ENCODE data around the gene BAZ2B. TPM values are rescaled to one million over a fixed set of nuclear protein-coding genes. Genes with fewer than 3 reads are reported as not detected.

The BAZ2B gene
- total and polyA plus RNA-seq, 9 of the 15 experiments (the other 6 are each of a cell fraction or from before 2014, with no cell fraction given): 7.5 to 38.6 (median 19.8) TPM

DNA sequence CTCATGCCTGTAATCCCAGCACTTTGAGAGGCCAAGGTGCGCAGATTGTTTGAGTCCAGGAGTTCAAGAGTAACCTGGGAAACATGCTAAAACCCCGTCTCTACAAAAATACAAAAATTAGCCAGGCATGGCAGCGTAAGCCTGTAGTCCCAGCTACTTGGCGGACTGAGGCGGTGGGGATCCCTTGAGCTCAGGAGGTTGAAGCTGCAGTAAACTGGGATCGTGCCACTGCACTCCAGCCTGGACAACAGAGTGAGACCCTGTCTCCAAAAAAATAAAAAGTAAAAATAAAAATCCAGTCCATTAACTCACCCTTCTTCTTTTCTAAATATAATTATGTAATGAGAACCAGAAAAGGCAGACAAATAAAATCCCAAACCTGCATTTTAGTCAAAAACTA is 8.2 kb downstream of the BAZ2B start (continued):
- TF ChIP-seq, protein P1, sequence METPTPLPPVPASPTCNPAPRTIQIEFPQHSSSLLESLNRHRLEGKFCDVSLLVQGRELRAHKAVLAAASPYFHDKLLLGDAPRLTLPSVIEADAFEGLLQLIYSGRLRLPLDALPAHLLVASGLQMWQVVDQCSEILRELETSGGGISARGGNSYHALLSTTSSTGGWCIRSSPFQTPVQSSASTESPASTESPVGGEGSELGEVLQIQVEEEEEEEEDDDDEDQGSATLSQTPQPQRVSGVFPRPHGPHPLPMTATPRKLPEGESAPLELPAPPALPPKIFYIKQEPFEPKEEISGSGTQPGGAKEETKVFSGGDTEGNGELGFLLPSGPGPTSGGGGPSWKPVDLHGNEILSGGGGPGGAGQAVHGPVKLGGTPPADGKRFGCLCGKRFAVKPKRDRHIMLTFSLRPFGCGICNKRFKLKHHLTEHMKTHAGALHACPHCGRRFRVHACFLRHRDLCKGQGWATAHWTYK (CRISPR knock-in tag; IDR thresholded peaks at IDR 0.05): no peak
- TF ChIP-seq, protein P2, sequence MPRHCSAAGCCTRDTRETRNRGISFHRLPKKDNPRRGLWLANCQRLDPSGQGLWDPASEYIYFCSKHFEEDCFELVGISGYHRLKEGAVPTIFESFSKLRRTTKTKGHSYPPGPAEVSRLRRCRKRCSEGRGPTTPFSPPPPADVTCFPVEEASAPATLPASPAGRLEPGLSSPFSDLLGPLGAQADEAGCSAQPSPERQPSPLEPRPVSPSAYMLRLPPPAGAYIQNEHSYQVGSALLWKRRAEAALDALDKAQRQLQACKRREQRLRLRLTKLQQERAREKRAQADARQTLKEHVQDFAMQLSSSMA (CRISPR knock-in tag; IDR thresholded peaks at IDR 0.05): no peak
- no peak for TF ChIP-seq ZNF699 (CRISPR knock-in tag; IDR thresholded peaks at IDR 0.05; ENCODE audit: insufficient replicate concordance)
- no peak for TF ChIP-seq NCOA4 (IDR thresholded peaks at IDR 0.05; ENCODE audit: partially characterized antibody)
- TF ChIP-seq KHSRP (IDR thresholded peaks at IDR 0.05): no peak
- TF ChIP-seq HDGF (IDR thresholded peaks at IDR 0.05): no peak
- no peak for TF ChIP-seq PRMT5 (CRISPR knock-in tag; IDR thresholded peaks at IDR 0.05)
- TF ChIP-seq ZKSCAN3 (CRISPR knock-in tag; IDR thresholded peaks at IDR 0.05): no peak
- TF ChIP-seq NR3C1 (CRISPR knock-in tag; IDR thresholded peaks at IDR 0.05): no peak
- TF ChIP-seq KDM1A (IDR thresholded peaks at IDR 0.05): no peak
- no peak for TF ChIP-seq CAMTA2 (CRISPR knock-in tag; conservative IDR thresholded peaks at IDR 0.05)

DNA sequence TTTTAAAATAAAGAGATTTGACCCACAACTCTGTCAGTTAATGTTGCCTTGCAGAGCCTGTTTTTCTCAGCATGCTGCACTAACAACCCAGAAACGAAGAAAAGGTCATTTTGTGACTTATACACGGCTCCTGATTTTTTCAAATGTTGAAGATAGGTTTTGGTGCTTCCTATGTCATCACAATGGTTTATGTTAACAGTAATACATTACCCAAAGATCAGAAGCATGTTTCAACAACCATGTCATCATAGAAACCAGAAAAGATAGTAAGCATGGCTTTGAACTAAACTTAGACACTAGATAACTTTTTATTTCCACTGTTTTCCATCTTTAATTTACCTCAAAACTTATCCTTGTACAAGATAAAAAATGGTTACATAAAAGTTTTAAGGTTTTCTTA is 10.1 kb downstream of the BAZ2B start:
- no peaks in the 10 kb centered on the region for H3K9me1 ChIP-seq (ENCODE audit: control insufficient read depth, insufficient read depth, low read length)
- DNase-seq (ENCODE audit: extremely low read depth in 1 of 4, low spot score in 3 of 4) (no peak), ATAC-seq (peak; percentile 19), FAIRE-seq (no peak)
- no peak overlapping the region for H3K4me2 ChIP-seq (ENCODE audit: insufficient read depth, low read length)
- H3K27ac ChIP-seq (ENCODE audit: extremely low read depth, low read depth, low read length): peak overlapping the region; percentile 25; the same call in 1 of the 3 replicates
- CTCF ChIA-PET (ENCODE audit: low intra/inter-chr PET ratio): interaction anchor here (0.7 kb wide), 2 partner anchors 902 to 1526 kb away, joined by 3 read pairs; no protein-coding TSS in a partner anchor
- H2AFZ ChIP-seq (ENCODE audit: low read depth, low read length): peak overlapping the region; percentile 18
- no peak overlapping the region for H3K9ac ChIP-seq (ENCODE audit: insufficient read depth in 1 of 2, low read depth in 2 of 2, low read length in 2 of 2)
- H3K4me3 ChIP-seq: no peak overlapping the region
- no peaks in the 10 kb centered on the region for H3K9me3 ChIP-seq (replicated peaks; ENCODE audit: control insufficient read depth, insufficient read depth, low read depth, low read length)
- no peaks in the 10 kb centered on the region for H4K20me1 ChIP-seq (replicated peaks; ENCODE audit: control insufficient read depth, insufficient read depth, low read length)
- no peak for TF ChIP-seq ILF3 (IDR thresholded peaks at IDR 0.05; ENCODE audit: borderline replicate concordance)
- TF ChIP-seq TCFL5 (CRISPR knock-in tag; conservative IDR thresholded peaks at IDR 0.05): no peak
- TF ChIP-seq MYC (IDR thresholded peaks at IDR 0.05; ENCODE audit: low read depth, low read length): no peak
- no peak for TF ChIP-seq MYC (CRISPR knock-in tag; IDR thresholded peaks at IDR 0.05; ENCODE audit: borderline replicate concordance, low read depth)
- TF ChIP-seq RBM14 (IDR thresholded peaks at IDR 0.05; ENCODE audit: borderline replicate concordance, insufficient read depth, low read depth, low read length): no peak
- TF ChIP-seq, protein P3, sequence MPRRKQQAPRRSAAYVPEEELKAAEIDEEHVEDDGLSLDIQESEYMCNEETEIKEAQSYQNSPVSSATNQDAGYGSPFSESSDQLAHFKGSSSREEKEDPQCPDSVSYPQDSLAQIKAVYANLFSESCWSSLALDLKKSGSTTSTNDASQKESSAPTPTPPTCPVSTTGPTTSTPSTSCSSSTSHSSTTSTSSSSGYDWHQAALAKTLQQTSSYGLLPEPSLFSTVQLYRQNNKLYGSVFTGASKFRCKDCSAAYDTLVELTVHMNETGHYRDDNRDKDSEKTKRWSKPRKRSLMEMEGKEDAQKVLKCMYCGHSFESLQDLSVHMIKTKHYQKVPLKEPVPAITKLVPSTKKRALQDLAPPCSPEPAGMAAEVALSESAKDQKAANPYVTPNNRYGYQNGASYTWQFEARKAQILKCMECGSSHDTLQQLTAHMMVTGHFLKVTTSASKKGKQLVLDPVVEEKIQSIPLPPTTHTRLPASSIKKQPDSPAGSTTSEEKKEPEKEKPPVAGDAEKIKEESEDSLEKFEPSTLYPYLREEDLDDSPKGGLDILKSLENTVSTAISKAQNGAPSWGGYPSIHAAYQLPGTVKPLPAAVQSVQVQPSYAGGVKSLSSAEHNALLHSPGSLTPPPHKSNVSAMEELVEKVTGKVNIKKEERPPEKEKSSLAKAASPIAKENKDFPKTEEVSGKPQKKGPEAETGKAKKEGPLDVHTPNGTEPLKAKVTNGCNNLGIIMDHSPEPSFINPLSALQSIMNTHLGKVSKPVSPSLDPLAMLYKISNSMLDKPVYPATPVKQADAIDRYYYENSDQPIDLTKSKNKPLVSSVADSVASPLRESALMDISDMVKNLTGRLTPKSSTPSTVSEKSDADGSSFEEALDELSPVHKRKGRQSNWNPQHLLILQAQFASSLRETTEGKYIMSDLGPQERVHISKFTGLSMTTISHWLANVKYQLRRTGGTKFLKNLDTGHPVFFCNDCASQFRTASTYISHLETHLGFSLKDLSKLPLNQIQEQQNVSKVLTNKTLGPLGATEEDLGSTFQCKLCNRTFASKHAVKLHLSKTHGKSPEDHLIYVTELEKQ (CRISPR knock-in tag; IDR thresholded peaks at IDR 0.05): no peak
- BruUV-seq (replicated peaks): no TSS peak
- no peaks in the 10 kb centered on the region for H3K27me3 ChIP-seq (ENCODE audit: control insufficient read depth in 2 of 2, insufficient read depth in 2 of 2, low read length in 2 of 2)
- intact Hi-C loops (cut with micrococcal nuclease) (no loop called here), in situ Hi-C loops (cut with MboI) (no loop called here)
- POLR2A ChIA-PET: interaction anchor here (2.5 to 4.6 kb wide), 2 partner anchors 8 to 11 kb away, joined by 8 to 35 read pairs; partner anchors contain the start of gene BAZ2B
- H3K36me3 ChIP-seq (ENCODE audit: control insufficient read depth, insufficient read depth, low read length): no peaks in the 10 kb centered on the region
- peaks cover 31% of the 10 kb centered on the region for H3K79me2 ChIP-seq (ENCODE audit: control insufficient read depth, insufficient read depth, low read length)
- 49% methylated on average over 2 of the region's 2 CpGs for WGBS (ENCODE audit: insufficient coverage, low coverage, missing lambda C conversion rate)
- peaks cover 0 to 9% of the 10 kb centered on the region in 2 experiments; a peak in 2 of 5 replicates for H3K4me1 ChIP-seq (replicated peaks in 1 of 2; ENCODE audit: control insufficient read depth in 2 of 2, insufficient read depth in 2 of 2, low read length in 2 of 2)

All from K562 (cell line).